ENCODE data around the gene CTU2. TPM values are rescaled to one million over a fixed set of nuclear protein-coding genes. Genes with fewer than 3 reads are reported as not detected.

CTU2 gene
- total RNA-seq, 1 donor from 2014 or later, result 33.6 TPM

DNA sequence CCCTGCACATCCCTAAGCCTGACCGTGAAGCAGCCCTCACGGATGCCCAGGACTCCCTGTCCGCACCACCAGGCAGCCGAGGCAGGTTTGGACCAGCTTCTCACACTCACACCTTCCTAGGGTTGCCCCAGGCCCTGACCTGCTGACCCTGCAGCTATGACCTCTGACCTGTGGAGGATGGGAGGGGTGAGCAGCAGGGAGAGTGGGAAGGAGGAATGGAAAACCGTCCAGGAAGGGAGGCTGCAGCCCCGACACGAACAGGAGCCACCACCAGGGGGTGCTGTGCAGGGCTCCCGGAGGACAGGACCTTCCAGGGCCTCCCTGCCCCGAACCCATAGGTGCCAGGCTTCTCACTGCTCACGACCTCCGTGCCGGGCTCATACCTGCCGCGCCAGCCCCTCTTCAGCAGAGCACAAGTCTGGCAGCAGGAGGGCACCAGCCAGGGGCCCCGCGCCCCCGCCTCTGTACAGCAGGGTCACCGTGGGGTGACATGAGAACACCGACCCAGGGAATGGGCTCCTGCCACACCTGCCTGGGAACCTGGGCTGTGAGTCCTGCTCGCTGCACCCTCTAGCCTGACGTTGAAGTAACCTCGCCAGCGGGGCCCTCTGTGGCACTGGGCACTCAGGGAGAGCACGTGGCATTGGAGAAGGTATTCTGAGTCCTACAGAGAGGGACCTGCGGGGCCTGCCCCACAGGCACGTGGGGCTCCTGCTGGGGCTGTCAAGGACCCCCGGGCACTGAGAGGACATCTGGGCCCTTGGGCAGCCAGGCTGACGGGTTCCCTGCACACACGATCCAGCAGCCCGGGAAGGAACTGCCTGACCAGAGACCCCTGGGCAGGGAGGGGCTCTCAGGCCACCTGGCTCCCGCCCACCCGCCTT is 37.6 kb downstream of the CTU2 start:
- DNase-seq (ENCODE audit: low read depth, low spot score), result peak; percentile 20

DNA sequence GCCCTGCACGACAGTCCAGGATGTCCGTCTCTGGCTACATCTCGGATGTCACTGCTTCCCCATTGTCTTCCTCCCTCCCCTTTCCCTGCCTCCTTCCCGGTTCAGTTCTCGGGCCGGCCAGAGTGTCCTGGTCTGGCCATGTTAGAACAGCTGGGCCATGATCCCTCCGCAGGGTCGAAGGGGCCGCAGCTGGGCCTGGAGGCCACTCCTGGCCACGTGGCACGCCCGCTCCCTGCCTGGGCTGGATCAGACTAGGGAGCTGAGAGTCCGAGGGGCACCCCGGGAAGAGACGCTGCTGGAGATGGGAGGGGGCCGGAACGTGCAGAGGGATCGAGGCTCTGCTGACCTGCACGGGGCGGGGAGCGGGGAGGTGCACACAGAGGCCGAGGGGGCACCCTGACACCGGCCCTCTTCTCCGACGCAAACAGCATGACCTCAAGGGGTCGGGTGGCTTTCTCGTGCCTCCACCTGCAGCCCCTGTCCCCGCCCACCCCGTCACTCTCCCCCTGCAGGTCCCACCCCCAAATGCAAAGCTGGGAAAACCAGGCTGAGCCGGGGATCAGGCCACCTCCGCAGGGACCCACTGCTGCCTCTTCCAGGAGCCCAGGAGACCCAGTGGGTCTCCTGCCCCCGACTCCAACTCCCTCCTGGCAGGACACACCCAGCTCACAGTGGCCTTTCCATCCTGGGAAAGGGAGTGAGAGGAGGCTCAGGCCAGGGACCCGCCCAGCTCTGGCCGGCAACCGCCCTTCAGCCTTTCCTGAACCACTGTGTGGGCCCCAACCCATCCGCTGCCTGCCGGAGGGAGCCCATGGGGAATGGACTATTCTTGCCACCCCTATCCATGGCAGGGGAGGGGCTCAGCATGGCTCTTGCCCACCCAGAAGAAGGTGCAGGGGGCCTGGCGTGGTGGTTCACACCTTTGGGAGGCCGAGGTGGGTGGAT is 38.5 kb downstream of the CTU2 start:
- DNase-seq (ENCODE audit: low read depth, low spot score), result no peak

DNA sequence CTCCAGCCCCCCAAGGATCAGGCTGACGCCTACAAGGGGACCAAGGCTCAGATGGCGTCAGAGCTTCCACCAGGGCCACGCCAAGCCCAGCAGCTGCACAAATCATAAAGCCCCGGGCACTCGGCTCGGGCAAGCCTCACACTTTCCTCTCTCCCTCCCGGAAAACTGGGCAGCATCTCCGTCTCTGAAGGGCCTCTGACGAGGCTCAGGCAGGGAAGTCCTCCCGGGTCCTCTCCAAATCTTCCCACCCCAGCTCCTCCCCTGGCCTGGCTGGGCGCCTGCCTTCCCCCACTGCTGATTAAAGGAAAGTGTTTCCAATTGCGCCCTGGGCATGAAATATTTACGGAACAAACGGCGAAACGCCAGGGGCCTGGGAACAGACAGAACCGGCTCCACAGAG is 40.2 kb downstream of the CTU2 start:
- no peak for DNase-seq (ENCODE audit: low read depth, low spot score)

DNA sequence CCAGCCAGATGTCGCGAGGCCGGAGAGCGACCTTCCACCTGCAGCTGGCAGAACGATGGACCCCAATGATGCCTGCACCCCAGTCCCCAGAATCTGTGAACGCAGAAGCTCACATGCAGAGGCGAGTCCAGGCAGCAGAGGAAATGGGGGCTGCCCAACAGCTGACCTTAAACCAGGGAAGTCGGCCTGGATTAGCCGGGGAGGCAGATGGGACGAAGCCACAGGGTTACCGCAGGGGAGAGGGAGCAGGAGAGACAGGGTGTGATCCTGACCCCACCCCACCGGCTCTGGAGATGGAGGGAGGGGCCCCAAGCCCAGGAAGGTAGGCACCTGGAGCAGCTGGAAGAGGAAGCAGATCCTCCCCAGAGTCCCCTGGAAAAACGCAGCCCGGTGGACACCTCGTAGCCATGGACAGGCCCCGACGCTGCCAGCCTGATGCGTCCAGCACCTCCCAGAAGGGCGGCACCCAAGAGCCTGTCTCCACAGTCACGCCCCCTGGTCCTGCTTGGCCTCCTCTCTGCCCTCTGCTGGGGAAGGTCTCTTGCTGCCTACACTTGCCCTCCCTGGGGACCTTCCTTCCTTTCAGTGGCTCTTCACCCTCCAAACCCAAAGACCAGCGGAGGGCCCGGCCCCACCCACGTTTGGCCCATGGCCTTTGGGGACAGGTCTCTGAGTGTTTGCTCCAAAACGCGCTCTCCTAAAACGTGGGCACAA is 41.4 kb downstream of the CTU2 start:
- DNase-seq (ENCODE audit: low read depth, low spot score), result no peak

DNA sequence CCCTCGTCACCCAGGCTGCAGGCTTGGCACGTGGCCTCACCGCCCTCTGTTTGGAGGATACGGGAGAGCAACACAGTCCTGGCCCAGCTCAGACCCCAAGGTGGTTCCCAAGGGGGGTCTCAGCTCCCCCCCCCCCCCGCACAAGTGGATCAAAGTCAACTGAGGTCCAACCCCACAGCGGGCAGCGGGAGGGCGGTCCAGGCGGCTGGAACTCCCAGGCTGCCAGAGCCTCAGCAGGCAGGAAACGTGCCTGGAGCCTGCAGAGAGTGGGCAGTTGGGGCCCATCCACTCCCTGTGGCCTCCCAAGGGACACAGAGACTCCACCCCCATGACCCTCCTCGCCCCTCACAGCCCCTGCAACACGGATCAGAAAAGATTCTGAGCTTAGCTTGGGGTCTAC is 42.1 kb downstream of the CTU2 start:
- no peak for DNase-seq (ENCODE audit: low read depth, low spot score)

DNA sequence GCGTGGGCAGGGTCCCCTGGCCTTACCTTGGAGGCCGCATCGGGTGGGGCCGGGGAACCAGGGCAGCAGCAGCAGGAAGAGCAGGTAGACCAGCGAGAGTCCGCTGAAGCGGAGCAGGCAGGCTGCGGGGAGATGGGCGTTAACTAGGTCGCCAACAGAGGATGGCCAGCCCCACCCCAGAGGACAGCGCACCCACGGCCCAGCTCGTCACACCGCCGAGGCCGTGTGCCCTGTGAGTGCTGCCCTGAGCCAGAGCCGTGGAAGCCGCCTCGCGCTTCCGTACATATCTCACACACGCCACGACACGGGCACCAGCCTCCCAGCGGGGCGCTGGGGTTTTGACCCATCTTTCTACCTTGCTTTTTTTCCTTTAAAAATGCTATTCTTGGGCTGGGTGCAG is 43.1 kb downstream of the CTU2 start:
- no peak for DNase-seq (ENCODE audit: low read depth, low spot score)

DNA sequence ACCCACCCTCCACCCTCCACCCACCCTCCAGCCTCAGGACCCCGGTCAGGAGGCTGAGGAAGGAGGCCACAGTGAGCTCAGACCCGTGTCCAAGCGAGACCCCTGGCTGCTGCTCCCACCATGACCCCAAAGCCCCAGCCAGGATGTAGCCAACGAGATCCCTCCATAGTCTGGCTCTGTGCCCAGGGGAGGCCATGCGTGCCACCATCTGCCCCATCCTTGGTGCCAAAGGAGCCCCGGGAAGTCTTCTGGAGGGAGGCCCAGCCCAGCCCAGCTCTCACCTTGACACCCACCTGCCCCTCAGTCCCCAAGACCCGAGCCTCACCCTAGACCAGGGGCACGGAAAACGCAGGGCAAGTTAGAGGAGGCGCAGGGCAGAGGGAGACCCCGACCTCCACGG is 44.6 kb downstream of the CTU2 start:
- DNase-seq (ENCODE audit: low read depth, low spot score), result no peak

DNA sequence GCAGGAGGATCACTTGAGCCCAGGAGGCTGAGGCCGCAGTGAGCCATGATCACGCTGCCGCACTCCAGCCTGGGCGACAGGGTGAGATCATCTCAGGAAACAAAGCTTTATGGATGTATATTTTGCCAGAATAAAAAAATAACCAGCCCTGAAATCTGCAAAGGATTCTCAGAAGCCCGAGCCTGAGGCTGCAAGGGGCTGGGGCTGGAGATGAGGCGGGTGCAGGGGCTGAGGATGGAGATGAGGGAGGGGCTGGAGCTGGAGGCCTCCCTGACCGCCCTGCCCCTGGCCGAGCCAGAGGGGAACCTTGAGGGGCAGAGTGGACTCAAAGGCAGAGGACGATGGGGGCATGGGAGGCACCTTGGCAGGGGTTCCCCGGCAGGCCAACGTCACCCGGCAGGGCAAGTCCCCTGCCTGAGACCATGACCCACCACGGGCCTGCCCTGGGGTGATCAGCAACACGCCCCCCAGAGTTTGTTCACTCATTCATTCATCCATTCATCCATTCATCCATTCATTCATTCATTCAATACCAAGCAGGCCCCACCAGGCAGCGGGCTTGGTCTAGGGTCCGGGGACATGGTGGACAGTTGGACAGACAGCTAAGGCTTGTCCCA is 46.2 kb downstream of the CTU2 start:
- DNase-seq (ENCODE audit: low read depth, low spot score), result no peak

DNA sequence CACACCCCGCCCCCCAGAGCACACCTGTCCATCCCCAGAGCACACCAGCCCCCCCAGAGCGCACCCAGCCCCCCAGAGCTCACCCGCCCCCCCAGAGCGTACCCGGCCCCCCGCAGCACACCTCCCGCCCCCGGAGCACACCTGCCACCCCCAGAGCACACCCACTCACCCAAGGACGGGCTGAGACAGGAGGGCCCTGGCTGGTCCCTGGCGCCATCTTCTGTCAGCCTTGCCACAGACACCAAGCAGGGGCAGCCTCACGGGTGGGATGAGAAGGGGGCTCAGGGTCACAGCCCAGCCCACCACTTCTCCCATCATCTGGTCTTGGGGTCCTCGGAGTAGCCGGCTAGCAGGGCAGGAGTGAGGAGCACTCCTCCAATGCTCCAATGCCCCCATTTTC is 46.9 kb downstream of the CTU2 start:
- DNase-seq (ENCODE audit: low read depth, low spot score), result no peak

DNA sequence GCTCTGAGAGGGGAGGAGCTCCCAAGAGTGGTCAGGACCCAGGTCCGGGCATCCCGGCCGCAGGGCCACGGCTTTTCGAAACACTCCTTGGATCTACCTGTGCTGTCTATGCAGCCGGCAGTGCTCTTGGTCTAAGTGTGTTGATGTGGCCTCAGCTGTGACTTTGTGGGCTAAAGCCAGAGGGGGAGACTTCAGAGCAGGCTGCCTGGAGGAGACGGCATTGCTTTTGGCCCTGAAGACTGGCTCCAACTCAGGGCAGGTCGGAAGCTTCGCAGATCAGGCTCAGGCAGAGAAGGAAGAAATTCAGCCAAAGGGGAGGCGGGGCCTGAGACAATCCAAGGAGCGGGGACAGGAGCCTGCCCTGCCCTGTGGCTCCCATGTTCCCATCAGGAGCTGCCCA is 47.3 kb downstream of the CTU2 start:
- no peak for DNase-seq (ENCODE audit: low read depth, low spot score)

DNA sequence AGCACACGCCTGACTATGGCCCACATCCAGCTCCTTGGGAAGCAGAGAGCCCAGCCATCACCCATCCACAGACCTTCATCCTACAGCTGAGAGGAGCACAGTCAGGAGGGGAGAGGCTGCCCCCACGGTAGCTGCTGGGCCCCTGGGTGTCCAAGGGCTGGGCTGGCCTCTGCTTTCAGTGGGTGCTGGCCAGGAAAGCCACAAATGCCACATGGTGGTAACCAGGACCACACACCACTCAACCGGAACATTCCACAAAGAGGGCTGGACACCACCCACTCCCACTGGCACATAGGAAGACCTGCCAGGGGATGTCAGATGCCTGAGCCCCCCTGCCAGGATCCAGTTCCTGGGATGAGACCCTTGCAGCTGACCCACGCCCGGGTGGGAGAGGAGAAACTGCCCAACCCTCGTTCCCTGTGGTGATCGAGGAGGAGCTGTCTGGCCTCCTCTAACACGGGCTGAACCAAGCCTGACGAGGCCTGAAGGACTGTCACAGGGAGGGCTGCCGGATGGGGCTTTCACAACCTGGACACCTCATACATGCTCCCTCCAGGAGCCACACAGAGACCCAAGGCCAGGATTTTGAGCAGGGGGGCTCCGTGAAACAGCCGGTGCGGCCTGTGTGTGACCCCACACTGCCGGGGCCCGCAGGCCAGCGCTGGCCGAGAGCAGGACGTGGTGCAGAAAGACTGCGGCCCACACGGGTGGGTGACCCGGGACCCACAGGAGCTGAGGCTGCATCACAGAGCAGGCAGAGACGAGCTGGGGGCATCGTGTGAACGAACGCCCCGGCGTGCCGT is 48.0 kb downstream of the CTU2 start:
- no peak for DNase-seq (ENCODE audit: low read depth, low spot score)

DNA sequence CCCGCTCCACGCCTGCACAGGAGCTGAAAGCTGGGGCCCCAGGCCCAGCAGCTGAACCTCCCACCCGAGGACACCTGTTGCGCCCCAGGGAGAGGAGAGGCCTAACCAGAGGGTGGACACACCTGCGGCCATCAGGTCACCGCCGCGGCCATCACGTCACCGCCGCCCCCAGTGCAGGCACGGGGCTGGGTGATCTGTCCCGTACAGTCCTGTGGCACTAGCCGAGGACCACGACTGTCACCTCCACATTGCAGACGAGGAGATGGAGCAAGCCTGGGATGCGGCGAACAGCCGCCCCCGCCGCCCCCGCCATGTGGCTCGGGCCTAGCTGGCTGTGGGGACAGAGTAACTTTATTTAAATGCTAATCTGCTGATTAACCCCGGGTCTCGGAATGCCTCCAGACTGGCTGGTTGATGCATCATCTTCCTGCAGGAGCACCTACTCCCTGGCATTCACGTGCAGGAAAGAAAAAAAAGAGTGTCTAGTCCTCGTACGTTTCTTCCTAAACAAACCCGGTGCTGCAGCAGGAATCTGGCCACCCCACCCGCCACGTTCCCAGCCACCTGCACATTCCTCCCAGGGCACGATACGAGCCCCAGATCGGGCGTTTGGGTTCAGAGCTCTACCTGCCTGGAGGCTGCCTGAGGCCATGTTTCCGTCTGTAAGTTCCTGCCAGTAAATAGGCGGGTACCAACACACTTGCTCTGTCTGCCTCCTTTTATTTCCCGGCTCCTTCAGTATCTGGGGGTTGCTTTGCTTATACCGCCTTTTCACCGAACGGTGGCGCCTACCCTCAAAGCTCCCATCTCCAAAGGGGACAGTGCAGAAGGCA is 48.8 kb downstream of the CTU2 start:
- no peak for DNase-seq (ENCODE audit: low read depth, low spot score)

DNA sequence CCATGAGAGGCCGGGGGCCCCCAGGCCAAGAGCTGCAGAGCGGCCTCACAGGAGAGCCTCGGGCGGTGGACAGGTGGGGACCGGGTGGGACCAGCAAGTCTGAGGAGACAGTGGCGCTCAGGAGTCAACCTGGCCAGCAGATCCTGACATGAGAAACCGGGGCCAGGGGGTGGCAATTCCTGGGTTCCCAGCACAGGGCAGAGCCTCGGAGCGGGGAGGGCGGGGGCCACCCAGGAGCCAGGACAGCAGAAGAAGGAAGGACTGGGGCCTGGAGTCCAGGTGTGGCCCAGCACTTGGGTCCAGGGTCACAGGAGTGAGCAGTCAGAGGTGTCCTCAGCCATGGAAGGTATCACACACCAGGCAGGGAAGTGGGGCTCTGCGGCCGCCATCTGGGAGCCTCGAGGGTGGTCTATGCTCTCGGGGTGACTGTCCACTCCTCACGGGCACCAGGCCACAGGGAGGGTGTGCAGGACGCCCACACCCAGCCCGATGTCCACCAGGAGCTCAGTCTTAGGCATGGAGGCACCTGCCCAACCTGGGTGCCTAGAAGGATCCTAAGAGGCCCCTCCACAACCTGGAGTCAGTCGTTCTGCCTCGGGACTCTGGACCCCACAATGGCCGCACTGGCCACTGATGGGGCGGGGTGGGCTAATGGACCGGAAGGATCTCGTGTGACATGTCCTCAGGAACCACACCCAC is 49.6 kb downstream of the CTU2 start:
- no peak for DNase-seq (ENCODE audit: low read depth, low spot score)

DNA sequence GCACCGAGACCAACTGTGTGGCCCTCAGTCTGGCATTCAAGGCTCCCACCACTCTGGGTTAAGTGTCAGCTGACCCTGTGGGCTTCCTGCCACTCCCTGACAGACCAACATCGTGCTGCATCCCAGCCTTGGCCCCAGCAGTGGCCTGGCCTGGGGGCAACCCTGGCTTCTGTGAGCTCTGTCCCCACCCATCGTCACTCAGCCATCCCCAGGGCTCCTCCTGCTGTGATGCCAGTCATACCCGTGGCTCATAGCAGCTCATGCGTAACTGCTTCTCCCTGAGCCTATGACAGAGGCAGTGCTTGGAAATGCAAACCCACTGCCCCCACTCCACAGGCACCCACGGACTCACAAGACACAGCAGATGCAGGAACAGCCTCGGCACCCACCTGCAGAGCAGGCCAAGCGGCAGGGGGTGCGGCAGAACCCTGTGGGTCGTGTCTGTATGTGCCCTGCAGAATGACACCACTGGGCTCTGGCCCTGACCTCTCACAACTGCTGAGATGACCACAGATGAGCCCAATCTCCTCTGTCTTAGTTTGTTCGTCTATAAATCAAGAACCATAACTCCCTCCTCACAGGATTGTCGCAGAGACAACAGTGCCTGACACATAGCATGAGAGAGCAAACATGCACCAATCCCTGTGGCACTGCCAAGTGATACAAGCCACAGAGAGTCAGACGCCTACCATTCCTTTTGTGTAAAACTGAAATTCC is 52.1 kb downstream of the CTU2 start:
- no peak for DNase-seq (ENCODE audit: low read depth, low spot score)

DNA sequence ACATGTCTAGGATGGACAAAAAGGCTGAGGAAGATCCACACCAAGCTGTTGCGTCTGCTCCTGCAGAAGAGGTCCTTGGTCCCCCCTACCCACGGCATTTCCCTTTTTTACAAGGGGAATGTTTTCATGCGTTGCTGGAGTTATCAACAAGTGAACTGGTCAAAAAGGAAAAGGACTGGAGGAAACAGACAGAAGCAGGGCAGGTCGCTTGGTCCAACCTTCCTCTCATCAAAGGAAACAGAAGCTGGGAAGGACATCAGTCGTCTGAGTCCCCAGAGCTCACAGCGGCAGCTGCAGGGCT is 52.6 kb downstream of the CTU2 start:
- DNase-seq (ENCODE audit: low read depth, low spot score), result no peak

DNA sequence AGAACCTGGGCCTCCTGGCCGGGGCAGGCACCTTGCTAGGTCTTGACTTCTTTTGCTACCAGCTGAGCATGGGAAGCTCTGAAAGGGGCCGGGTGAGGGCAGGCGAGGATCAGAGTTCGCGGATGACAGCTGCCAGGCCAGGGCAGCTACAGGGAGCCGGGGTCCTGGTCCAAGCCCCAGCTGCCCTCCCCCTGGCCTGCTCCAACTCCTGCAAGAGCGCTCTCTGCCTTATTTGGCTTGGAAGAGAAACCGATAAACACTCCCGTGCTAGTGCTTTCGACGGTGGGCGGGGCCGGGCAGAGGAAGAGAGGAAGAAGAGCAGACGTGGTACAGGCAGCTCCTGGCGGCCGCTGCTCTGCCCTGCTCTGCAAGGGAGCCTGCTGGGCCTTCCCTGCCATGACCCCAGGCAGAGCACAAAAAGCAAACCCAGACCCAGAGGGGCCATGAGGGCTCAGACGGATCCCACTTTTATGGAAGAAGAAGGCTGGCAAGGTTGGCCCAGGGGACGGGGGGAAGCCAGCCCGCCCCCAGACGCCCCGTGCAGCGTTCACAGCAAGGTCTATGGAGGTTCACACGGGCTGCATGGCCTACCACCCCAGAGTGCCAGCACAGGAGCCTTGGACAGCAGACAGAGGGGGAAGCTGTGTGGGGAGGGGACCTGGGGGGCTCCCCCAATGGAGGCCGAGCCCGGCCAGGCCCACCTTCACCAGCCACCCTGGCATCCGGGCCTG is 53.1 kb downstream of the CTU2 start:
- no peak for DNase-seq (ENCODE audit: low read depth, low spot score)

DNA sequence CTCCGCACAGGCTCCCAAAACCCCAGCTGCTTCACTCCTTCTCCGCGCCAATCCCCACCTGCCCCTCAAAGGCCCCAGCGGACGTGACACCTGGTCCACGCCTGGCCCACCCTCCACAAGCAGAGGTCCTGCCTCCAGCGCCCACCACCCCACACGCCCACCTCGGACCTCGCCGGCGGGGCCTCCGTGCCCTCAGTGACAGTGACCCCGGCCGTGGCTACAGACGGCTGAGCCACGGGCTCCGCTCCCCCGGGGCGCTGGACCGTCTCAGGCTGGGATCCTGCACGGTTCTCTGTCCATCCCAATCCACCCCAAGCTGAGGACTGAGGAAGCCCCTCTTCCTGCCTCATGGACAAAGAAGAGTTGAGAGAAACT is 53.7 kb downstream of the CTU2 start:
- no peak for DNase-seq (ENCODE audit: low read depth, low spot score)
